WI38 (cell line): ENCODE results near the gene LIPI.

Experiments used
- H3K4me3 ChIP-seq: 2 replicates; pipeline ENCODE4 v1.5.1; 2011; ENCODE audit warnings: low read depth, mild to moderate bottlenecking, control low read depth, low read length
- TF ChIP-seq, protein P1 (sequence below): IDR thresholded peaks from 2 replicates; pipeline ENCODE4 v1.5.1; 2012; ENCODE audit warnings: low read depth, mild to moderate bottlenecking, control low read depth, low read length

Gene LIPI

DNA sequence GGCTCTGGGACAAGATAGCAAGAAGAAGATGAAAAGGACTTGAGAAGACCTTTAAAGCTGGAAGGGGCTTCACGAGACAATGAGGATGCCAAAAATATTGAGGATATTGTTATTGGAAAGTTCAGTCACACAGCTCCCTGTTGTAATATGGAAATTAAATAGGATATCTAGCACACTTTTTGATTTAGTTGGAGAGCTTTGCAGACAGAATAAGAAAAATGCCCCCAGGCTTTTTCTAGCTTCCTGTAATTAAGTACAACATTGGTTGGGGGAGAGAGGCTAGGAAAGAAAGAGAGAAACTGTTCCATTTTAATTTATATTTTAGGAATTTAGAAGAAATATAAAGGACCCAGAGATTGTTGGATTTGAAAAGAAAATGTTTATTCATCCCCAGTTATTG lies 32.7 kb upstream of the LIPI start:
- TF ChIP-seq, protein P1, sequence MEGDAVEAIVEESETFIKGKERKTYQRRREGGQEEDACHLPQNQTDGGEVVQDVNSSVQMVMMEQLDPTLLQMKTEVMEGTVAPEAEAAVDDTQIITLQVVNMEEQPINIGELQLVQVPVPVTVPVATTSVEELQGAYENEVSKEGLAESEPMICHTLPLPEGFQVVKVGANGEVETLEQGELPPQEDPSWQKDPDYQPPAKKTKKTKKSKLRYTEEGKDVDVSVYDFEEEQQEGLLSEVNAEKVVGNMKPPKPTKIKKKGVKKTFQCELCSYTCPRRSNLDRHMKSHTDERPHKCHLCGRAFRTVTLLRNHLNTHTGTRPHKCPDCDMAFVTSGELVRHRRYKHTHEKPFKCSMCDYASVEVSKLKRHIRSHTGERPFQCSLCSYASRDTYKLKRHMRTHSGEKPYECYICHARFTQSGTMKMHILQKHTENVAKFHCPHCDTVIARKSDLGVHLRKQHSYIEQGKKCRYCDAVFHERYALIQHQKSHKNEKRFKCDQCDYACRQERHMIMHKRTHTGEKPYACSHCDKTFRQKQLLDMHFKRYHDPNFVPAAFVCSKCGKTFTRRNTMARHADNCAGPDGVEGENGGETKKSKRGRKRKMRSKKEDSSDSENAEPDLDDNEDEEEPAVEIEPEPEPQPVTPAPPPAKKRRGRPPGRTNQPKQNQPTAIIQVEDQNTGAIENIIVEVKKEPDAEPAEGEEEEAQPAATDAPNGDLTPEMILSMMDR: no peak
- H3K4me3 ChIP-seq: no peak overlapping the region

DNA sequence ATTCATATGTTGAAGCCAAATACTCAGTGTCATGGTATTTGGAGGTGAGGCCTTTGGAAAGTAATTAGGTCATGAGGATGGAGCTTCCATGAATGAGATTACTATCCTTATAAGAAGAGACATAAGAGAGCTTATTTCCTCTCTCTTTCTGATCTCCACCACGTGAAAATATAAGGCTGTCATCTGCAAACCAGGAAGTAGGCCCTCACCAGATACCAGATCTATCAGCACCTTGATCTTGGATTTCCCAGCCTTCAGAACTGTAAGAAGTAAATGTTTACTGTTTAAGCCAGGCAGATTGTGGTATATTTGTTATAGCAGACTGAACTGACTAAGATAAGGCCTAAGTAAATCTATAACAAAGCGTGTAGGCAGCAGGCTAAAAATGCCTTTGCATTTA lies 30.5 kb upstream of the LIPI start:
- TF ChIP-seq, protein P1: no peak
- H3K4me3 ChIP-seq: no peak overlapping the region

GRCh38 chr21:14239281-14239680 lies 28.5 kb upstream of the LIPI start:
- TF ChIP-seq, protein P1: no peak
- no peak overlapping the region for H3K4me3 ChIP-seq

- no peak overlapping the region for H3K4me3 ChIP-seq
- TF ChIP-seq, protein P1: no peak
These were observed 25.4 kb upstream of the LIPI start for GRCh38 chr21:14236180-14236579.

DNA sequence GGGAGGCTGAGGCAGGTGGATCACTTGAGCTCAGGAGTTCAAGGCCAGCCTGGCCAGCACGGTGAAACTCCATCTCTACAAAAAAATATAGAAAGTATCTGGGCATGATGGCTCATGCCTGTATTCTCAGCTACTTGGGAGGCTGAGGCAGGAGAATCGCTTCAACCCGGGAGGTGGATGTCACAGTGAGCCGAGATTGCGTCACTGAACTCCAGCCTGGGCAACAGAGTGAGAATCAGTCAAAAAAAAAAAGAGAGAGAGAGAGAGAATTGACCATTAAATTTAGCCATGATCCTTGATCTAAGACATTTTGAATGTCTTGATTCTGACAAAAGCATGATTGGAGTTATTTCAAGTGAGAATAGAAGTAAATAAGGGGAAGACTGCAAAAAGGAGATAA lies 24.3 kb upstream of the LIPI start:
- TF ChIP-seq, protein P1: no peak

DNA sequence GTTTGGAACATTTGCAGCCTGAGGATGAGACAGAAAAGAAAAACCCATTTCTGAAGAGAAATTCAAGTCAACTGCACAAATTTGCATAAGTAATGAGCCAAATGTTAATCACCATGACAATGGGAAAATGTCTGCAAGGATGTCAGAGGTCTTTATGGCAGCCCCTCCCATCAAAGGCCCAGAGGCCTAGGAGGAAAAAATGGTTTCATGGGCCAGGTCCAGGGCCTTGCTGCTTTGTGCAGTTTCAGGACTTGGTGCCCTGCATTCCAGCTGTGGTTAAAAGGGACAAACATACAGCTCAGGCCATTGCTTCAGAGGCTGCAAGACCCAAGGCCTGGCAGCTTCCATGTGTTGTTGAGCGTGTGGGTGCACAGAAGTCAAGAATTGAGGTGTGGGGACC lies 18.6 kb upstream of the LIPI start:
- H3K4me3 ChIP-seq: no peak overlapping the region
- TF ChIP-seq, protein P1: no peak

More for the DNA sequence above, 24.3 kb upstream of the LIPI start:
- no peak overlapping the region for H3K4me3 ChIP-seq

GRCh38 chr21:14223365-14223764 lies 12.6 kb upstream of the LIPI start:
- TF ChIP-seq, protein P1: no peak
- no peak overlapping the region for H3K4me3 ChIP-seq
